SK-N-SH (cell line): Measurements from ENCODE around the gene CYB561. TPM values are rescaled to one million over a fixed set of nuclear protein-coding genes. Genes with fewer than 3 reads are reported as not detected.

ENCODE experiments used
- CTCF ChIA-PET: fragments of 300-600, 350-600 bp; formaldehyde crosslinking; extraction: SDS; loops from one replicate; lab custom pipeline; 2021; lab: Yijun Ruan, JAX
- POLR2A ChIA-PET: fragments of 350-600 bp; sonication (Branson Sonifier 250); formaldehyde crosslinking; extraction: SDS; loops from one replicate; lab custom pipeline; 2020; ENCODE audit warnings: antibody characterized with exemption, inconsistent platforms; lab: Yijun Ruan, JAX
- DNase-seq: peaks from one replicate; pipeline ENCODE4 v3.0.0; 2012
- H2AFZ ChIP-seq: fragments of 200-600 bp; sonication (generic); 2 replicates; pipeline ENCODE4 v1.8.1; 2016; ENCODE audit warnings: antibody characterized with exemption, mild to moderate bottlenecking, low read depth
- H3F3A ChIP-seq: fragments of 200-600 bp; sonication (generic); replicated peaks from 2 replicates; pipeline ENCODE3; 2016; ENCODE audit warnings: antibody characterized with exemption, mild to moderate bottlenecking; ENCODE audit not compliant: insufficient read depth
- H3K27ac ChIP-seq, 2 experiments: fragments of 200-500 bp in 1 of 2; fragments of 200-600 bp in 1 of 2; sonication (Bioruptor generic) in 1 of 2; sonication (generic), shearing (Covaris generic) in 1 of 2; 2 replicates each; pipeline versions ENCODE4 v1.5.1 to v1.6.1; 2014 to 2016; ENCODE audit warnings: low read depth in 2 of 2, inconsistent platforms in 1 of 2, low read length in 1 of 2, mild to moderate bottlenecking in 1 of 2, mixed read lengths in 1 of 2
- H3K27me3 ChIP-seq: fragments of 200-600 bp; sonication (generic), shearing (Covaris generic); 2 replicates; pipeline ENCODE4 v1.6.1; 2016; ENCODE audit warnings: mixed run types; ENCODE audit not compliant: insufficient read depth
- H3K36me3 ChIP-seq, 2 experiments: fragments of 200-500 bp in 1 of 2; fragments of 200-600 bp in 1 of 2; sonication (Bioruptor generic) in 1 of 2; sonication (generic) in 1 of 2; replicated peaks in 1 of 2; 2 replicates each; pipeline versions ENCODE3 to v1.5.1; 2014 to 2016; ENCODE audit warnings: low read length in 1 of 2, mild to moderate bottlenecking in 1 of 2; ENCODE audit not compliant: insufficient read depth in 2 of 2, control insufficient read depth in 1 of 2
- H3K4me1 ChIP-seq, 2 experiments: fragments of 200-500 bp in 1 of 2; fragments of 200-600 bp in 1 of 2; sonication (Bioruptor generic) in 1 of 2; sonication (generic), shearing (Covaris generic) in 1 of 2; 2 replicates each; pipeline versions ENCODE4 v1.5.1 to v1.6.1; 2014 to 2016; ENCODE audit warnings: low read depth in 1 of 2, low read length in 1 of 2, mixed run types in 1 of 2; ENCODE audit not compliant: insufficient read depth in 2 of 2, control insufficient read depth in 1 of 2
- H3K4me2 ChIP-seq: fragments of 200-600 bp; sonication (generic), shearing (Covaris generic); 2 replicates; pipeline ENCODE4 v1.6.1; 2017; ENCODE audit warnings: mixed run types
- H3K4me3 ChIP-seq, 2 experiments: fragments of 200-500 bp in 1 of 2; fragments of 200-600 bp in 1 of 2; sonication (Bioruptor generic) in 1 of 2; sonication (generic), shearing (Covaris generic) in 1 of 2; 2 replicates each; pipeline versions ENCODE4 v1.5.1 to v1.8.1; 2014 to 2016; ENCODE audit warnings: low read depth in 2 of 2, inconsistent platforms in 1 of 2, low read length in 1 of 2, mild to moderate bottlenecking in 1 of 2, mixed read lengths in 1 of 2, moderate library complexity in 1 of 2
- H3K79me2 ChIP-seq: fragments of 200-600 bp; sonication (generic); 2 replicates; pipeline ENCODE4 v1.8.1; 2017; ENCODE audit warnings: mild to moderate bottlenecking; ENCODE audit not compliant: insufficient read depth
- H3K9ac ChIP-seq: fragments of 200-600 bp; sonication (generic); 2 replicates; pipeline ENCODE4 v1.6.1; 2017; ENCODE audit warnings: mixed run types
- H3K9me2 ChIP-seq: fragments of 200-600 bp; sonication (generic); 2 replicates; pipeline ENCODE4 v1.6.1; 2017; ENCODE audit warnings: mixed run types
- H3K9me3 ChIP-seq: fragments of 200-600 bp; sonication (generic); 2 replicates; pipeline ENCODE4 v1.6.1; 2017; ENCODE audit warnings: mixed run types, mild to moderate bottlenecking, moderate library complexity
- H4K20me1 ChIP-seq: fragments of 200-600 bp; sonication (generic); 2 replicates; pipeline ENCODE4 v1.6.1; 2017; ENCODE audit warnings: mild to moderate bottlenecking, mixed run types; ENCODE audit not compliant: insufficient read depth
- CHD2 ChIP-seq: fragments of 150-350 bp; IDR thresholded peaks from 2 replicates; pipeline ENCODE4 v1.6.1; 2018; ENCODE audit warnings: low read length; ENCODE audit not compliant: partially characterized antibody
- ELF1 ChIP-seq: IDR thresholded peaks from 2 replicates; pipeline ENCODE4 v1.4.0; 2012
- EZH2phosphoT487 ChIP-seq: fragments of 200-600 bp; sonication (generic); IDR thresholded peaks from 2 replicates; pipeline ENCODE4 v1.6.1; 2017; ENCODE audit warnings: low read depth, mixed run types, mild to moderate bottlenecking, antibody characterized with exemption, moderate library complexity, borderline replicate concordance
- FOXM1 ChIP-seq: IDR thresholded peaks from 2 replicates; pipeline ENCODE4 v1.4.0; 2012; ENCODE audit warnings: low read depth, mild to moderate bottlenecking
- GABPA ChIP-seq: IDR thresholded peaks from 2 replicates; pipeline ENCODE4 v1.4.0; 2012; ENCODE audit warnings: low read depth, mild to moderate bottlenecking
- GATA2 ChIP-seq: sonication (generic); formaldehyde crosslinking; IDR thresholded peaks from 2 replicates; pipeline ENCODE4 v1.5.0; 2020; ENCODE audit warnings: mild to moderate bottlenecking, missing genetic modification reagents
- JUND ChIP-seq: IDR thresholded peaks from 2 replicates; pipeline ENCODE4 v1.4.0; 2012
- MEF2A ChIP-seq: IDR thresholded peaks from 2 replicates; pipeline ENCODE4 v1.4.0; 2012; ENCODE audit warnings: low read depth, borderline replicate concordance
- NRF1 ChIP-seq: IDR thresholded peaks from 2 replicates; pipeline ENCODE4 v1.6.1; 2012; ENCODE audit warnings: low read depth, mild to moderate bottlenecking, low read length
- RCOR1 ChIP-seq: fragments of 150-350 bp; IDR thresholded peaks from 2 replicates; pipeline ENCODE4 v1.6.1; 2017; ENCODE audit warnings: antibody characterized with exemption, low read length
- SMC3 ChIP-seq: IDR thresholded peaks from 2 replicates; pipeline ENCODE4 v1.6.1; 2012; ENCODE audit warnings: low read depth, low read length, improper control_type of control experiment
- TCF12 ChIP-seq: IDR thresholded peaks from 2 replicates; pipeline ENCODE4 v1.4.0; 2012
- TEAD4 ChIP-seq: IDR thresholded peaks from 2 replicates; pipeline ENCODE4 v1.4.0; 2012; ENCODE audit warnings: mild to moderate bottlenecking, borderline replicate concordance; ENCODE audit not compliant: insufficient read depth
- YY1 ChIP-seq: IDR thresholded peaks from 2 replicates; pipeline ENCODE4 v1.4.0; 2012; ENCODE audit warnings: low read depth, mild to moderate bottlenecking
- WGBS: methylation state at CpG from one replicate; pipeline ENCODE4 v1.1.6; 2017; ENCODE audit warnings: low lambda C conversion rate; 5-methylcytosine and 5-hydroxymethylcytosine counted together
- polyA plus RNA-seq, 3 experiments: library from polyadenylated mRNA; depleted of rRNA; stranded (reverse); fragments of >200 nt; gene quantifications; 2 replicates each; pipeline ENCODE4 v1.2.3, GENCODE V29; 2012
- TF ChIP-seq, protein P1 (sequence below): fragments of 150-350 bp; IDR thresholded peaks from 2 replicates; pipeline ENCODE4 v1.6.1; 2017; ENCODE audit warnings: antibody characterized with exemption, low read length, low read depth, borderline replicate concordance
- TF ChIP-seq, protein P2 (sequence below): IDR thresholded peaks from 2 replicates; pipeline ENCODE4; 2012
- TF ChIP-seq, protein P3 (sequence below): IDR thresholded peaks from 2 replicates; pipeline ENCODE4 v1.6.1; 2012; ENCODE audit warnings: mild to moderate bottlenecking, low read depth, low read length, moderate library complexity

Gene CYB561
- polyA plus RNA-seq, 1 of the 3 experiments (the other 2 are of a cell fraction) = 28.3 TPM

DNA sequence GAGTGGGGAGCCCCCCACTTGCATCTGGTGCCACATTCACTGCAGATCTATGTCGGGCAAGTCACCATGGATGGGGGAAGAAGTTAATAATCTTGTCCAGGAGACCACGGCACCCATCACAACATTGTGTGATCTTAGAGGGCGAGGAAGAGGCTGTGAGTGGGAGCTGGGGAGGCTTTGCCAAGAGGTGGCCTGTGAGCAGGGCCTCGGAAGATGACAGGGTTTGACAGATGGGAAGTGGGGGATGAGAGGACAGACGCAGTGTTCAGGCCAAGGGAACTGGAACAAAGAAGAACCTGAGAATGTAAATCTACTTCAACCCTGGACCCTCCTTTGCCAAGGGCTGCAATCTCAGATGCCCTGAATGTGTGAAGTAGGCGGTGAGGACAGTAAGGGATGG lies 43.2 kb upstream of the CYB561 start (continued):
- TF ChIP-seq, protein P1, sequence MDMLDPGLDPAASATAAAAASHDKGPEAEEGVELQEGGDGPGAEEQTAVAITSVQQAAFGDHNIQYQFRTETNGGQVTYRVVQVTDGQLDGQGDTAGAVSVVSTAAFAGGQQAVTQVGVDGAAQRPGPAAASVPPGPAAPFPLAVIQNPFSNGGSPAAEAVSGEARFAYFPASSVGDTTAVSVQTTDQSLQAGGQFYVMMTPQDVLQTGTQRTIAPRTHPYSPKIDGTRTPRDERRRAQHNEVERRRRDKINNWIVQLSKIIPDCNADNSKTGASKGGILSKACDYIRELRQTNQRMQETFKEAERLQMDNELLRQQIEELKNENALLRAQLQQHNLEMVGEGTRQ = no peak
- no peak for TF ChIP-seq JUND
- no peak for TF ChIP-seq TCF12
- TF ChIP-seq MEF2A = no peak
- no peak for TF ChIP-seq EZH2phosphoT487

DNA sequence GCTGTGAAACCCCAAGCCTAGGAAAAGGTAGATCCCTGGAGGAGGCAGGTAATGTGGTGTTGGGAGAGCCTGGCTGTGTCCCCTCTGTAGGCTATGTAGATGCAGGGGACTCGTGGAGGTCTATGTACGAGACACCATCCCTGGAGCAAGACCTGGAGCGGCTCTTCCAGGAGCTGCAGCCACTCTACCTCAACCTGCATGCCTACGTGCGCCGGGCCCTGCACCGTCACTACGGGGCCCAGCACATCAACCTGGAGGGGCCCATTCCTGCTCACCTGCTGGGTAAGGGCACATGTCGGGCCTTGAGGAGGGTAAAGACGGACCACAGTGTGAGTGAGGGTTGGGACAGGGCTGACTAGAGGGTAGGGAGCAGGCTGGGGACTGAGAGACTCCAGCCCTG lies 42.7 kb upstream of the CYB561 start:
- CTCF ChIA-PET = interaction anchor here (2.1 to 3.6 kb wide), 3 partner anchors 8 to 63 kb away, joined by 13 to 33 read pairs (median 24); partner anchors contain the start of gene ACE
- H3K27ac ChIP-seq = no peak overlapping the region
- no peaks in the 10 kb centered on the region for H3K36me3 ChIP-seq
- TF ChIP-seq YY1 (no peak), GATA2 (no peak), TEAD4 (no peak), FOXM1 (no peak)
- H3K4me3 ChIP-seq = no peak overlapping the region
- H3K9ac ChIP-seq = no peak overlapping the region
- H4K20me1 ChIP-seq = no peaks in the 10 kb centered on the region
- H3K27me3 ChIP-seq = no peaks in the 10 kb centered on the region
- POLR2A ChIA-PET = no interaction called here
- H3K9me2 ChIP-seq = no peaks in the 10 kb centered on the region
- H3K4me1 ChIP-seq = no peaks in the 10 kb centered on the region; a peak in 1 of 4 replicates
- WGBS = 92% methylated on average over 9 of the region's 10 CpGs
- H3F3A ChIP-seq = no peaks in the 10 kb centered on the region
- no peak overlapping the region for H3K4me2 ChIP-seq
- H3K9me3 ChIP-seq = no peaks in the 10 kb centered on the region
- H2AFZ ChIP-seq = no peak overlapping the region
- DNase-seq = peak; percentile 30
- H3K79me2 ChIP-seq = no peaks in the 10 kb centered on the region

DNA sequence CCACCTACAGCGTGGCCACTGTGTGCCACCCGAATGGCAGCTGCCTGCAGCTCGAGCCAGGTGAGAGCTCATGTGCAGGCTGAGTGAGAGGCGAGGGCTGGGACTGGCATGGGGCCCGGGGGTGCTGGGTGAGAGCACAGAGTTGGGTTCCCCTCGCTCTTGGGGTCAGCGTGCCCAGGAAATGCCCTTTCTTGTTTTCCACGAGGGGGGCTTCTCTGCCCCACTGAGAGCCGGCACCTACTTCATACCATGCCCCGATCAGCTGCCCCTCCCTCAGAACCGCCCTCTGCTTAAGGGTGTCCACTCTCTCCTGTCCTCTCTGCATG lies 40.9 kb upstream of the CYB561 start:
- no peaks in the 10 kb centered on the region for H3K79me2 ChIP-seq
- no peaks in the 10 kb centered on the region for H3K36me3 ChIP-seq
- H3K9me3 ChIP-seq = no peaks in the 10 kb centered on the region
- no peaks in the 10 kb centered on the region for H4K20me1 ChIP-seq
- H3K4me2 ChIP-seq = no peak overlapping the region
- H3F3A ChIP-seq = no peaks in the 10 kb centered on the region
- H3K4me3 ChIP-seq = no peak overlapping the region
- no peak overlapping the region for H2AFZ ChIP-seq
- H3K27ac ChIP-seq = no peak overlapping the region
- POLR2A ChIA-PET = interaction anchor here (1.2 to 1.8 kb wide), 2 partner anchors 10 to 11 kb away, joined by 3 read pairs; partner anchors contain the start of gene ACE
- no peaks in the 10 kb centered on the region for H3K9me2 ChIP-seq
- no peaks in the 10 kb centered on the region for H3K27me3 ChIP-seq
- TF ChIP-seq NRF1 (no peak), CHD2 (no peak), RCOR1 (no peak), ELF1 (no peak), SMC3 (no peak), JUND (no peak), MEF2A (no peak), YY1 (no peak), FOXM1 (no peak), GATA2 (no peak), GABPA (no peak), TCF12 (no peak)
- TF ChIP-seq, protein P2, sequence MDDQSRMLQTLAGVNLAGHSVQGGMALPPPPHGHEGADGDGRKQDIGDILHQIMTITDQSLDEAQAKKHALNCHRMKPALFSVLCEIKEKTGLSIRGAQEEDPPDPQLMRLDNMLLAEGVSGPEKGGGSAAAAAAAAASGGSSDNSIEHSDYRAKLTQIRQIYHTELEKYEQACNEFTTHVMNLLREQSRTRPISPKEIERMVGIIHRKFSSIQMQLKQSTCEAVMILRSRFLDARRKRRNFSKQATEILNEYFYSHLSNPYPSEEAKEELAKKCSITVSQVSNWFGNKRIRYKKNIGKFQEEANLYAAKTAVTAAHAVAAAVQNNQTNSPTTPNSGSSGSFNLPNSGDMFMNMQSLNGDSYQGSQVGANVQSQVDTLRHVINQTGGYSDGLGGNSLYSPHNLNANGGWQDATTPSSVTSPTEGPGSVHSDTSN = no peak
- TF ChIP-seq, protein P3, sequence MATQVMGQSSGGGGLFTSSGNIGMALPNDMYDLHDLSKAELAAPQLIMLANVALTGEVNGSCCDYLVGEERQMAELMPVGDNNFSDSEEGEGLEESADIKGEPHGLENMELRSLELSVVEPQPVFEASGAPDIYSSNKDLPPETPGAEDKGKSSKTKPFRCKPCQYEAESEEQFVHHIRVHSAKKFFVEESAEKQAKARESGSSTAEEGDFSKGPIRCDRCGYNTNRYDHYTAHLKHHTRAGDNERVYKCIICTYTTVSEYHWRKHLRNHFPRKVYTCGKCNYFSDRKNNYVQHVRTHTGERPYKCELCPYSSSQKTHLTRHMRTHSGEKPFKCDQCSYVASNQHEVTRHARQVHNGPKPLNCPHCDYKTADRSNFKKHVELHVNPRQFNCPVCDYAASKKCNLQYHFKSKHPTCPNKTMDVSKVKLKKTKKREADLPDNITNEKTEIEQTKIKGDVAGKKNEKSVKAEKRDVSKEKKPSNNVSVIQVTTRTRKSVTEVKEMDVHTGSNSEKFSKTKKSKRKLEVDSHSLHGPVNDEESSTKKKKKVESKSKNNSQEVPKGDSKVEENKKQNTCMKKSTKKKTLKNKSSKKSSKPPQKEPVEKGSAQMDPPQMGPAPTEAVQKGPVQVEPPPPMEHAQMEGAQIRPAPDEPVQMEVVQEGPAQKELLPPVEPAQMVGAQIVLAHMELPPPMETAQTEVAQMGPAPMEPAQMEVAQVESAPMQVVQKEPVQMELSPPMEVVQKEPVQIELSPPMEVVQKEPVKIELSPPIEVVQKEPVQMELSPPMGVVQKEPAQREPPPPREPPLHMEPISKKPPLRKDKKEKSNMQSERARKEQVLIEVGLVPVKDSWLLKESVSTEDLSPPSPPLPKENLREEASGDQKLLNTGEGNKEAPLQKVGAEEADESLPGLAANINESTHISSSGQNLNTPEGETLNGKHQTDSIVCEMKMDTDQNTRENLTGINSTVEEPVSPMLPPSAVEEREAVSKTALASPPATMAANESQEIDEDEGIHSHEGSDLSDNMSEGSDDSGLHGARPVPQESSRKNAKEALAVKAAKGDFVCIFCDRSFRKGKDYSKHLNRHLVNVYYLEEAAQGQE = no peak
- WGBS = 81% methylated on average over 8 of the region's 11 CpGs
- H3K4me1 ChIP-seq = no peaks in the 10 kb centered on the region; a peak in 1 of 4 replicates
- H3K9ac ChIP-seq = no peak overlapping the region
- CTCF ChIA-PET = interaction anchor here (0.9 to 3.6 kb wide), 7 partner anchors 8 to 125 kb away, joined by 3 to 33 read pairs (median 7); partner anchors contain the start of gene ACE
- peak; percentile 30 for DNase-seq
